K562 (cell line): ENCODE measurements around the gene TBC1D17. TPM values are rescaled to one million over a fixed set of nuclear protein-coding genes. Genes with fewer than 3 reads are reported as not detected.

Source experiments
- ADNP ChIP-seq: fragments of 200-800 bp; sonication (Bioruptor generic); IDR thresholded peaks from 2 replicates; pipeline ENCODE4 v1.6.1; 2016; ENCODE audit warnings: missing genetic modification characterization, missing compliant biosample characterization
- ATF7 ChIP-seq: fragments of 450-650 bp; IDR thresholded peaks from 2 replicates; pipeline ENCODE4 v1.7.1; 2014; ENCODE audit warnings: mild to moderate bottlenecking, moderate library complexity
- BDP1 ChIP-seq: IDR thresholded peaks from 3 replicates; pipeline ENCODE4 v1.6.1; 2011; ENCODE audit not compliant: insufficient read length, insufficient read depth
- BHLHE40 ChIP-seq: IDR thresholded peaks from 2 replicates; pipeline ENCODE4 v1.6.1; 2011; ENCODE audit warnings: low read length, improper control_type of control experiment
- CBX2 ChIP-seq: fragments of 200-600 bp; sonication (generic); IDR thresholded peaks from one replicate; pipeline ENCODE4 v1.6.1; 2012; ENCODE audit warnings: mild to moderate bottlenecking, low read length, inconsistent platforms; ENCODE audit not compliant: insufficient read depth, poor library complexity, severe bottlenecking
- CBX8 ChIP-seq: fragments of 200-600 bp; sonication (generic); IDR thresholded peaks from 2 replicates; pipeline ENCODE4 v1.6.1; 2012; ENCODE audit warnings: borderline replicate concordance, mixed run types, low read depth, mild to moderate bottlenecking, moderate library complexity, mixed read lengths, low read length, control low read depth, inconsistent platforms; ENCODE audit not compliant: poor library complexity, severe bottlenecking; ENCODE audit errors: extremely low read depth
- DIDO1 ChIP-seq: fragments of 450-650 bp; IDR thresholded peaks from 2 replicates; pipeline ENCODE4 v1.6.1; 2016; ENCODE audit warnings: low read depth, missing biosample characterization, missing genetic modification characterization
- ELF4 ChIP-seq: fragments of 450-650 bp; formaldehyde crosslinking; IDR thresholded peaks from 2 replicates; pipeline ENCODE4 v1.4.0; 2022; ENCODE audit warnings: missing genetic modification characterization
- HDAC6 ChIP-seq: IDR thresholded peaks from 2 replicates; pipeline ENCODE4 v1.6.1; 2012; ENCODE audit warnings: low read depth, mild to moderate bottlenecking, control low read depth, inconsistent platforms, low read length, moderate library complexity
- HDGF ChIP-seq: fragments of 450-650 bp; IDR thresholded peaks from 2 replicates; pipeline ENCODE4 v1.6.1; 2016
- HIVEP1 ChIP-seq: fragments of 250-450 bp; sonication (Bioruptor Pico); IDR thresholded peaks from 2 replicates; pipeline ENCODE4 v1.4.0; 2020; ENCODE audit warnings: mild to moderate bottlenecking
- MIER1 ChIP-seq: fragments of 450-650 bp; IDR thresholded peaks from 2 replicates; pipeline ENCODE4 v1.6.1; 2016; ENCODE audit warnings: antibody characterized with exemption, mild to moderate bottlenecking, low read depth
- MITF ChIP-seq: IDR thresholded peaks from 2 replicates; pipeline ENCODE4 v1.6.1; 2014; ENCODE audit warnings: antibody characterized with exemption
- NBN ChIP-seq: fragments of 450-650 bp; IDR thresholded peaks from 2 replicates; pipeline ENCODE4 v1.6.1; 2016; ENCODE audit warnings: low read depth, mild to moderate bottlenecking
- POLR2G ChIP-seq: fragments of 200-400 bp; formaldehyde crosslinking; IDR thresholded peaks from 2 replicates; pipeline ENCODE4 v1.6.1; 2017; ENCODE audit warnings: low read depth, mild to moderate bottlenecking, antibody characterized with exemption, low read length, moderate library complexity
- PRMT5 ChIP-seq: sonication (generic); formaldehyde crosslinking; IDR thresholded peaks from 2 replicates; pipeline ENCODE4 v1.5.0; 2020; ENCODE audit warnings: missing genetic modification reagents
- RBM15 ChIP-seq: fragments of 200-400 bp; formaldehyde crosslinking; IDR thresholded peaks from 2 replicates; pipeline ENCODE4 v1.6.1; 2018; ENCODE audit warnings: mild to moderate bottlenecking, low read length, moderate library complexity; ENCODE audit not compliant: insufficient read depth
- SIN3A ChIP-seq, 2 experiments: fragments of 150-350 bp in 1 of 2; IDR thresholded peaks; 2 replicates each; pipeline ENCODE4 v1.6.1; 2011 to 2016; ENCODE audit warnings: borderline replicate concordance in 2 of 2, low read depth in 2 of 2, low read length in 2 of 2, mild to moderate bottlenecking in 2 of 2, moderate library complexity in 2 of 2; ENCODE audit not compliant: control insufficient read depth in 1 of 2
- SMAD3 ChIP-seq: fragments of 450-650 bp; formaldehyde crosslinking; conservative IDR thresholded peaks from 2 replicates; pipeline ENCODE4 v1.4.0; 2020; ENCODE audit warnings: mild to moderate bottlenecking
- SP2 ChIP-seq: IDR thresholded peaks from 2 replicates; pipeline ENCODE4 v1.6.1; 2011; ENCODE audit warnings: mild to moderate bottlenecking, low read depth, low read length, moderate library complexity; ENCODE audit not compliant: poor library complexity, severe bottlenecking; ENCODE audit errors: extremely low read depth
- STAT5A ChIP-seq: IDR thresholded peaks from 2 replicates; pipeline ENCODE4 v1.6.1; 2012; ENCODE audit warnings: low read length, inconsistent platforms, borderline replicate concordance
- THAP7 ChIP-seq: fragments of 250-450 bp; sonication (Bioruptor Pico); IDR thresholded peaks from 2 replicates; pipeline ENCODE4 v1.5.0; 2021
- ZNF143 ChIP-seq: sonication (generic); formaldehyde crosslinking; IDR thresholded peaks from 2 replicates; pipeline ENCODE4 v1.9.0; 2022; ENCODE audit warnings: mild to moderate bottlenecking, missing genetic modification reagents
- ZNF165 ChIP-seq: fragments of 250-450 bp; sonication (Bioruptor Pico); IDR thresholded peaks from 2 replicates; pipeline ENCODE4 v1.4.0; 2020; ENCODE audit warnings: borderline replicate concordance
- ZNF174 ChIP-seq: fragments of 250-450 bp; sonication (Bioruptor Pico); IDR thresholded peaks from 2 replicates; pipeline ENCODE4 v1.4.0; 2020; ENCODE audit warnings: mild to moderate bottlenecking
- ZNF280A ChIP-seq: fragments of 450-650 bp; IDR thresholded peaks from 2 replicates; pipeline ENCODE4 v1.6.1; 2018; ENCODE audit warnings: mild to moderate bottlenecking, low read depth; ENCODE audit not compliant: partially characterized antibody
- ZNF561 ChIP-seq: fragments of 450-650 bp; formaldehyde crosslinking; conservative IDR thresholded peaks from 2 replicates; pipeline ENCODE4 v1.4.0; 2020; ENCODE audit warnings: mild to moderate bottlenecking, moderate library complexity
- polyA plus RNA-seq, 8 experiments: library from polyadenylated mRNA; depleted of rRNA in 4 of 8; stranded (reverse) in 5 of 8; unstranded in 3 of 8; fragments of >200 nt; fragmentation: Nextera tagmentation in 2 of 8; fragmentation: Illumina TruSeq in 1 of 8; extraction: Ambion mirVana in 2 of 8; extraction: Trizol in 1 of 8; gene quantifications; 2 replicates each; pipeline versions ENCODE4 v1.2.1 to v1.2.3, GENCODE V29; 2011 to 2014; ENCODE audit warnings: inconsistent platforms in 1 of 8, missing spikeins in 1 of 8
- total RNA-seq, 7 experiments: library from RNA; depleted of rRNA in 6 of 7; stranded (reverse); fragments of >200 nt in 6 of 7; fragmentation: Illumina TruSeq in 2 of 7; extraction: Trizol in 2 of 7; gene quantifications; 2 replicates each; pipeline versions ENCODE4 v1.2.1 to v1.2.3, GENCODE V29; 2011 to 2021; ENCODE audit warnings: low replicate concordance in 1 of 7

TBC1D17 gene
- total and polyA plus RNA-seq, 9 of the 15 experiments (the other 6 are each of a cell fraction or from before 2014, with no cell fraction given) = 0.42 to 16.0 (median 3.8) TPM

GRCh38 chr19:49849433-49850220 is 27.9 kb upstream of the TBC1D17 start (continued):
- TF ChIP-seq HIVEP1 (CRISPR knock-in tag) (no peak), ATF7 (no peak), ZNF174 (CRISPR knock-in tag) (no peak), BDP1 (no peak), DIDO1 (tag) (no peak), MITF (no peak), HDGF (no peak), ZNF165 (CRISPR knock-in tag) (no peak), ZNF280A (no peak), POLR2G (no peak), HDAC6 (no peak), SP2 (no peak), SMAD3 (CRISPR knock-in tag) (no peak), THAP7 (CRISPR knock-in tag) (no peak), RBM15 (no peak), ADNP (tag) (no peak), NBN (no peak), CBX8 (no peak), BHLHE40 (no peak), SIN3A (IDR thresholded peaks at IDR 0.05; ENCODE audit: borderline replicate concordance in 2 of 2, control insufficient read depth in 1 of 2, low read depth in 2 of 2, low read length in 2 of 2) (no peak), ELF4 (CRISPR knock-in tag) (0 out of 2 replicates have a peak, but pooled peaks have one; percentile 16), ZNF143 (no peak), MIER1 (no peak), PRMT5 (CRISPR knock-in tag) (no peak), STAT5A (no peak), ZNF561 (no peak), CBX2 (no peak)
